ENCODE results near the gene MORN1. TPM values are rescaled to one million over a fixed set of nuclear protein-coding genes. Genes with fewer than 3 reads are reported as not detected.

The MORN1 gene
- total and polyA plus RNA-seq, 10 of the 15 experiments (the other 5 are each of a cell fraction or from before 2014, with no cell fraction given) = 0.76 to 7.9 (median 5.5) TPM

- no peak overlapping the region for H3K4me2 ChIP-seq (ENCODE audit: control insufficient read depth, insufficient read depth)
- intact Hi-C loops (cut with micrococcal nuclease; ENCODE audit: unreplicated experiment) (loop anchor here (10.0 kb wide), 1 partner anchor 238 kb away; no protein-coding TSS in a partner anchor), in situ Hi-C loops (cut with MboI) (no loop called here)
- ChIA-PET RAD21 (ENCODE audit: unreplicated experiment) (interaction anchor here (1.0 kb wide), 1 partner anchor 72 kb away, joined by 3 read pairs; no protein-coding TSS in a partner anchor), CTCF (interaction anchor here (1.4 kb wide), 1 partner anchor 72 kb away, joined by 3 read pairs; no protein-coding TSS in a partner anchor), POLR2A (no interaction called here), SMC1A (ENCODE audit: uncharacterized antibody, unreplicated experiment) (no interaction called here)
- no peaks in the 10 kb centered on the region for H3K27me3 ChIP-seq (replicated peaks in 1 of 2; ENCODE audit: control insufficient read depth in 2 of 2, insufficient read depth in 2 of 2, low read length in 1 of 2)
- H3K9ac ChIP-seq (ENCODE audit: control insufficient read depth, insufficient read depth, low read length) = no peak overlapping the region
- no peaks in the 10 kb centered on the region for H3K9me3 ChIP-seq (replicated peaks; ENCODE audit: control insufficient read depth, insufficient read depth, low read length)
- no peak overlapping the region for H2AFZ ChIP-seq (ENCODE audit: control insufficient read depth, low read depth, low read length)
- 78% methylated on average over 23 of the region's 41 CpGs for WGBS (ENCODE audit: insufficient coverage, insufficient replicate concordance, low lambda C conversion rate, missing lambda C conversion rate)
- no peak for FAIRE-seq
- no TSS peak for BruUV-seq (replicated peaks)
- no peaks in the 10 kb centered on the region for H4K20me1 ChIP-seq (ENCODE audit: control insufficient read depth, insufficient read depth)
- H3K36me3 ChIP-seq (ENCODE audit: control insufficient read depth in 2 of 2, insufficient read depth in 2 of 2, low read length in 1 of 2) = peaks cover 2 to 17% of the 10 kb centered on the region in 2 experiments; a peak in 3 of 4 replicates
- no peak for DNase-seq (ENCODE audit: low read depth, low spot score)
- peaks cover 1% of the 10 kb centered on the region; the same call in 1 of the 2 replicates for H3K79me2 ChIP-seq (ENCODE audit: control insufficient read depth, insufficient read depth, low read length)
- no peak overlapping the region for H3K4me3 ChIP-seq
- TF ChIP-seq TCF12 (IDR thresholded peaks at IDR 0.05; ENCODE audit: low read depth, low read length) = no peak
- TF ChIP-seq MEF2A (IDR thresholded peaks at IDR 0.05; ENCODE audit: insufficient read depth, low read depth, low read length) = no peak
- no peak for TF ChIP-seq GABPA (IDR thresholded peaks at IDR 0.05; ENCODE audit: low read depth)
- no peak for TF ChIP-seq POU2F2 (IDR thresholded peaks at IDR 0.05; ENCODE audit: borderline replicate concordance, low read depth, low read length)
- TF ChIP-seq IRF4 (IDR thresholded peaks at IDR 0.05; ENCODE audit: low read depth, low read length) = no peak
- TF ChIP-seq E4F1 (IDR thresholded peaks at IDR 0.05; ENCODE audit: borderline replicate concordance, partially characterized antibody) = no peak
- ATAC-seq = no peak
- H3K27ac ChIP-seq (ENCODE audit: control insufficient read depth, insufficient read depth) = no peak overlapping the region
- H3K4me1 ChIP-seq (ENCODE audit: control insufficient read depth, insufficient read depth, low read length) = peaks cover 4% of the 10 kb centered on the region
These were observed 84.2 kb downstream of the MORN1 start for GRCh38 chr1:2307064-2307605.

Measured in GM12878 (cell line).